GM18499 (cell line): Measurements from ENCODE around the gene CDK7.

Experiments used
- ATAC-seq: cut with Tn5 transposase; IDR thresholded peaks from one replicate; pipeline ENCODE4 v1.9.1; 2021; ENCODE audit warnings: moderate number of reproducible peaks; ENCODE audit not compliant: insufficient read depth, unreplicated experiment

The CDK7 gene

GRCh38 chr5:69285448-69286116 is 50.9 kb downstream of the CDK7 start:
- no peak for ATAC-seq

GRCh38 chr5:69288069-69288468 is 53.4 kb downstream of the CDK7 start:
- no peak for ATAC-seq

GRCh38 chr5:69288688-69289087 is 54.0 kb downstream of the CDK7 start:
- no peak for ATAC-seq

GRCh38 chr5:69292306-69292705 is 57.6 kb downstream of the CDK7 start:
- ATAC-seq = no peak

- ATAC-seq = no peak
Observed at GRCh38 chr5:69293882-69294281, 59.2 kb downstream of the CDK7 start.

GRCh38 chr5:69295088-69295754 is 60.5 kb downstream of the CDK7 start:
- ATAC-seq = no peak

GRCh38 chr5:69299625-69300024 is 64.9 kb downstream of the CDK7 start:
- ATAC-seq = no peak

- ATAC-seq = no peak
Observed at GRCh38 chr5:69300537-69301203, 66.0 kb downstream of the CDK7 start.

- no peak for ATAC-seq
Observed at GRCh38 chr5:69305512-69305911, 70.8 kb downstream of the CDK7 start.

GRCh38 chr5:69308046-69308553 is 73.4 kb downstream of the CDK7 start:
- ATAC-seq = no peak

- no peak for ATAC-seq
Observed at GRCh38 chr5:69309380-69309779, 74.7 kb downstream of the CDK7 start.

- ATAC-seq = no peak
Observed at GRCh38 chr5:69312459-69313160, 77.9 kb downstream of the CDK7 start.

- ATAC-seq = no peak
Observed at GRCh38 chr5:69313428-69313827, 78.7 kb downstream of the CDK7 start.

- no peak for ATAC-seq
Observed at GRCh38 chr5:69315972-69316371, 81.3 kb downstream of the CDK7 start.

- ATAC-seq = no peak
Observed at GRCh38 chr5:69317391-69317790, 82.7 kb downstream of the CDK7 start.

GRCh38 chr5:69326365-69326764 is 91.7 kb downstream of the CDK7 start:
- no peak for ATAC-seq
